SK-N-MC (cell line): ENCODE data around the gene TDRKH.

ENCODE experiments used
- EZH2 ChIP-seq: fragments of 200-600 bp; sonication (generic); IDR thresholded peaks from one replicate; pipeline ENCODE4 v1.6.1; 2017; ENCODE audit warnings: antibody characterized with exemption
- FOXP2 ChIP-seq: optimal IDR thresholded peaks from 2 replicates; pipeline ENCODE3; 2011; ENCODE audit warnings: mild to moderate bottlenecking, moderate library complexity; ENCODE audit not compliant: insufficient read depth; ENCODE audit errors: extremely low read length, control extremely low read depth
- POLR2AphosphoS5 ChIP-seq: IDR thresholded peaks from 2 replicates; pipeline ENCODE4 v1.6.1; 2012; ENCODE audit warnings: mild to moderate bottlenecking, low read depth, low read length, borderline replicate concordance

DNA sequence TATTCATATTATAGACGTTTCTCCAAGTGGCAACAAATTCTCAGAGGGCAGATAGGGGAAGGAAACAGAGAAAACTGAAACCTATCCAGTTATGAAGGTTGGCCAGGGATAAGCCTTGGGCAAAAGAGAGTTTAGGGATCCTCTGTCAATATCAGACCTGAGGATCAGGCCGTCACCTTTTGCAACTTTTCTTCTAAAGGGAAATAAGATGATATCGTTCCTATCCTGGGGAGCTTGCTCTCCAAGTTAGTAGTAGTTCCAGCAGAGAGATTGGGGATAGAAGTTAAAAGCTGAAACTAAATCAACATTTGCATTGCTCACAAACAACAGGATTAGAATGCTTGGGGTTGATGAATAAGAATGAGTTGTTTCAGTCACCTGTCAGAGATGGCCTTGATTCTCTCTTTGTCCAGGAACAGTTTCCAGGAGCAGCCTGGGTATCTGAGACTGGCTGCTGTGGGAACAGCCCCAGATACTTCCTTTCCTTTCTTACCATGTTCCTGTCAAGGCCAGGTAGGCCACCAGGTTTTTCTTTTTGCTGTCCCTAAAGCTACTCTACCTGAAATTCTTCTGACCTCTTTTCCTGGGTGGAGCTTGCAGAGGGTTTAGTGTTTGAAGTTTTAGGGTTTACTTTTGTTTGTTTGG lies 66.5 kb downstream of the TDRKH start:
- no peak for TF ChIP-seq POLR2AphosphoS5
- TF ChIP-seq EZH2 = no peak
- TF ChIP-seq FOXP2 = no peak
